Stimulated activated CD4-positive, alpha-beta T cell treated with anti-CD3 and anti-CD28 coated beads, Interleukin-2, amount 100 ng/mL, for 24 hours (primary cell): ENCODE data around the gene CTRL.
"Not testable (repeated sequence)": the region's sequence is repeated elsewhere in the genome, so short reads cannot be mapped to it uniquely, and the experiment has no call there.

ENCODE experiments used
- DNase-seq, 2 donors: peaks; one replicate each; pipeline ENCODE4 v3.0.0-alpha.2; 2020

The CTRL gene

GRCh38 chr16:67923414-67924116 is 8.1 kb downstream of the CTRL start:
- no peak for DNase-seq

GRCh38 chr16:67922740-67923139 is 8.9 kb downstream of the CTRL start:
- DNase-seq: no peak

- no peak for DNase-seq
Measured at GRCh38 chr16:67922221-67922620, 9.4 kb downstream of the CTRL start.

GRCh38 chr16:67919622-67920221 is 11.9 kb downstream of the CTRL start:
- DNase-seq: no peak

GRCh38 chr16:67917852-67918236 is 13.8 kb downstream of the CTRL start:
- DNase-seq: peak; percentile 52 to 56

GRCh38 chr16:67917140-67917851 is 14.4 kb downstream of the CTRL start:
- no peak for DNase-seq

- DNase-seq: no peak
Measured at GRCh38 chr16:67915831-67916723, 15.6 kb downstream of the CTRL start.

GRCh38 chr16:67915496-67915769 is 16.2 kb downstream of the CTRL start:
- DNase-seq: not testable (repeated sequence)

- DNase-seq: no peak
Measured at GRCh38 chr16:67914758-67915495, 16.7 kb downstream of the CTRL start.

GRCh38 chr16:67910158-67910557 is 21.5 kb downstream of the CTRL start:
- no peak for DNase-seq

- no peak for DNase-seq
Measured at GRCh38 chr16:67909056-67909742, 22.5 kb downstream of the CTRL start.

- no peak for DNase-seq
Measured at GRCh38 chr16:67907397-67908180, 24.1 kb downstream of the CTRL start.

- no peak for DNase-seq
Measured at GRCh38 chr16:67902831-67903230, 28.8 kb downstream of the CTRL start.

- no peak for DNase-seq
Measured at GRCh38 chr16:67901734-67902133, 29.9 kb downstream of the CTRL start.

GRCh38 chr16:67897231-67897630 is 34.4 kb downstream of the CTRL start:
- no peak for DNase-seq

GRCh38 chr16:67893743-67894399 is 37.8 kb downstream of the CTRL start:
- no peak for DNase-seq

GRCh38 chr16:67892899-67893742 is 38.5 kb downstream of the CTRL start, which contains the start of gene PSKH1:
Gene PSKH1, plus strand, starts transcription at chr16:67893254. Its CDS starts 15,496 bp downstream, at chr16:67908750.
- peak; percentile 95 to 96 for DNase-seq

GRCh38 chr16:67892375-67892774 is 39.3 kb downstream of the CTRL start:
- DNase-seq: no peak

GRCh38 chr16:67888331-67888730 is 43.3 kb downstream of the CTRL start:
- DNase-seq: no peak
